Neural progenitor cell (in vitro differentiated cells): ENCODE data around the gene KRTAP26-1. TPM values are rescaled to one million over a fixed set of nuclear protein-coding genes. Genes with fewer than 3 reads are reported as not detected.

ENCODE experiments used
- DNase-seq: peaks from one replicate; pipeline ENCODE4 v3.0.0-alpha.2; 2016; ENCODE audit warnings: low spot score
- H2AFZ ChIP-seq: fragments of 200-600 bp; sonication (generic); replicated peaks from 2 replicates; pipeline ENCODE4 v1.6.1; 2016; ENCODE audit warnings: antibody characterized with exemption
- H3F3A ChIP-seq: fragments of 200-600 bp; sonication (generic); 2 replicates; pipeline ENCODE4 v1.6.1; 2016; ENCODE audit warnings: antibody characterized with exemption, low read depth
- H3K27ac ChIP-seq: fragments of 200-600 bp; sonication (generic); 2 replicates; pipeline ENCODE4 v1.5.1; 2016; ENCODE audit warnings: mild to moderate bottlenecking
- H3K27me3 ChIP-seq: fragments of 200-600 bp; sonication (generic); 2 replicates; pipeline ENCODE4 v1.6.1; 2016; ENCODE audit warnings: mild to moderate bottlenecking, moderate library complexity
- H3K36me3 ChIP-seq: fragments of 200-600 bp; sonication (generic); 2 replicates; pipeline ENCODE4 v1.5.1; 2016
- H3K4me1 ChIP-seq: fragments of 200-600 bp; sonication (generic); 2 replicates; pipeline ENCODE4 v1.6.1; 2016; ENCODE audit warnings: mixed run types
- H3K4me2 ChIP-seq: fragments of 200-600 bp; sonication (generic); 2 replicates; pipeline ENCODE4 v1.6.1; 2016
- H3K4me3 ChIP-seq: fragments of 200-600 bp; sonication (generic); 2 replicates; pipeline ENCODE4 v1.5.1; 2016
- H3K79me2 ChIP-seq: fragments of 200-600 bp; sonication (generic); 2 replicates; pipeline ENCODE4 v1.6.1; 2016; ENCODE audit warnings: low read depth
- H3K9ac ChIP-seq: fragments of 200-600 bp; sonication (generic); 2 replicates; pipeline ENCODE4 v1.6.1; 2016
- H3K9me3 ChIP-seq: fragments of 200-600 bp; sonication (generic); 2 replicates; pipeline ENCODE4 v1.5.1; 2016; ENCODE audit warnings: low read depth
- H4K20me1 ChIP-seq: fragments of 200-600 bp; sonication (generic); 2 replicates; pipeline ENCODE4 v1.6.1; 2016; ENCODE audit warnings: low read depth
- H3K27ac Mint-ChIP-seq: 3 replicates; pipeline ENCODE4 v1.8.0; 2021; ENCODE audit warnings: mixed read lengths
- H3K27me3 Mint-ChIP-seq: 2 replicates; pipeline ENCODE4 v1.8.0; 2022; ENCODE audit warnings: low read depth, mild to moderate bottlenecking, inconsistent platforms, moderate library complexity, mixed read lengths; ENCODE audit not compliant: insufficient read depth
- H3K36me3 Mint-ChIP-seq: 3 replicates; pipeline ENCODE4 v1.8.0; 2021; ENCODE audit warnings: mixed read lengths
- H3K4me1 Mint-ChIP-seq: 3 replicates; pipeline ENCODE4 v1.8.0; 2021; ENCODE audit warnings: mixed read lengths
- H3K4me3 Mint-ChIP-seq: 3 replicates; pipeline ENCODE4 v1.8.0; 2021; ENCODE audit warnings: mild to moderate bottlenecking, moderate library complexity, mixed read lengths
- H3K9me3 Mint-ChIP-seq: 3 replicates; pipeline ENCODE4 v1.8.0; 2020; ENCODE audit warnings: mixed read lengths
- CTCF ChIP-seq: fragments of 200-600 bp; sonication (generic); IDR thresholded peaks from 2 replicates; pipeline ENCODE4 v1.5.1; 2017; ENCODE audit warnings: antibody characterized with exemption, mild to moderate bottlenecking
- EZH2 ChIP-seq: fragments of 200-600 bp; sonication (generic); IDR thresholded peaks from 2 replicates; pipeline ENCODE4 v1.6.1; 2017; ENCODE audit warnings: antibody characterized with exemption, mild to moderate bottlenecking, moderate library complexity
- EZH2phosphoT487 ChIP-seq: fragments of 200-600 bp; sonication (generic); IDR thresholded peaks from 2 replicates; pipeline ENCODE4 v1.6.1; 2017; ENCODE audit warnings: antibody characterized with exemption
- total RNA-seq: library from RNA; depleted of rRNA; stranded (reverse); fragments of >200 nt; gene quantifications from 2 replicates; pipeline ENCODE4 v1.2.3, GENCODE V29; 2015; ENCODE audit warnings: low replicate concordance

KRTAP26-1 gene
- total RNA-seq, 1 donor from 2014 or later: not detected

- no peaks in the 10 kb centered on the region for H3K36me3 Mint-ChIP-seq
- Histone ChIP-seq H3K9me3 (no peaks in the 10 kb centered on the region), H4K20me1 (no peaks in the 10 kb centered on the region), H3K27me3 (no peaks in the 10 kb centered on the region), H3F3A (no peaks in the 10 kb centered on the region), H3K4me2 (no peak overlapping the region), H3K9ac (no peak overlapping the region), H3K27ac (no peak overlapping the region), H3K4me3 (no peak overlapping the region), H3K36me3 (no peaks in the 10 kb centered on the region), H3K79me2 (no peaks in the 10 kb centered on the region), H2AFZ (no peak overlapping the region), H3K4me1 (peaks cover 3% of the 10 kb centered on the region)
- H3K9me3 Mint-ChIP-seq: no peaks in the 10 kb centered on the region
- H3K4me3 Mint-ChIP-seq: no peak overlapping the region
- H3K4me1 Mint-ChIP-seq: peaks cover 16% of the 10 kb centered on the region
- H3K27ac Mint-ChIP-seq: no peak overlapping the region
- TF ChIP-seq EZH2 (no peak), EZH2phosphoT487 (no peak), CTCF (no peak)
- no peak for DNase-seq
- peaks cover 4% of the 10 kb centered on the region for H3K27me3 Mint-ChIP-seq
These were observed 31.4 kb upstream of the KRTAP26-1 start for GRCh38 chr21:30351534-30351933.

GRCh38 chr21:30349572-30349971 lies 29.5 kb upstream of the KRTAP26-1 start:
- H3K27me3 Mint-ChIP-seq: peaks cover 4% of the 10 kb centered on the region
- H3K4me1 ChIP-seq: peaks cover 3% of the 10 kb centered on the region
- no peak overlapping the region for H3K27ac ChIP-seq
- TF ChIP-seq CTCF: no peak
- no peak for TF ChIP-seq EZH2
- no peak for TF ChIP-seq EZH2phosphoT487
- no peaks in the 10 kb centered on the region for H3K9me3 ChIP-seq
- no peak for DNase-seq
- H3K4me2 ChIP-seq: no peak overlapping the region
- H3K36me3 Mint-ChIP-seq: no peaks in the 10 kb centered on the region
- H3K9ac ChIP-seq: no peak overlapping the region
- H3K4me3 ChIP-seq: no peak overlapping the region
- no peaks in the 10 kb centered on the region for H4K20me1 ChIP-seq
- H3F3A ChIP-seq: no peaks in the 10 kb centered on the region
- no peak overlapping the region for H2AFZ ChIP-seq
- no peak overlapping the region for H3K27ac Mint-ChIP-seq
- no peak overlapping the region for H3K4me3 Mint-ChIP-seq
- no peaks in the 10 kb centered on the region for H3K27me3 ChIP-seq
- H3K36me3 ChIP-seq: no peaks in the 10 kb centered on the region
- H3K9me3 Mint-ChIP-seq: peaks cover 6% of the 10 kb centered on the region
- no peaks in the 10 kb centered on the region for H3K79me2 ChIP-seq
- H3K4me1 Mint-ChIP-seq: peaks cover 16% of the 10 kb centered on the region

GRCh38 chr21:30348506-30348905 lies 28.4 kb upstream of the KRTAP26-1 start, which contains the start of gene KRTAP23-1:
Gene KRTAP23-1, minus strand, starts transcription at chr21:30348606. Its CDS starts 0 bp downstream, at chr21:30348606.
- TF ChIP-seq CTCF: no peak
- TF ChIP-seq EZH2: no peak
- no peak for TF ChIP-seq EZH2phosphoT487
- Mint-ChIP-seq H3K36me3 (no peaks in the 10 kb centered on the region), H3K9me3 (peaks cover 8% of the 10 kb centered on the region), H3K27me3 (peaks cover 4% of the 10 kb centered on the region), H3K4me3 (no peak within 1 kb of the TSS), H3K4me1 (peaks cover 16% of the 10 kb centered on the region), H3K27ac (no peak within 1 kb of the TSS)
- H2AFZ ChIP-seq: no peak within 1 kb of the TSS
- no peak within 1 kb of the TSS for H3K4me3 ChIP-seq
- peaks cover 3% of the 10 kb centered on the region for H3K4me1 ChIP-seq
- H3K9me3 ChIP-seq: no peaks in the 10 kb centered on the region
- H3K9ac ChIP-seq: no peak within 1 kb of the TSS
- no peak within 1 kb of the TSS for H3K27ac ChIP-seq
- no peaks in the 10 kb centered on the region for H3K36me3 ChIP-seq
- H4K20me1 ChIP-seq: no peaks in the 10 kb centered on the region
- H3F3A ChIP-seq: no peaks in the 10 kb centered on the region
- no peak within 1 kb of the TSS for H3K4me2 ChIP-seq
- no peaks in the 10 kb centered on the region for H3K27me3 ChIP-seq
- H3K79me2 ChIP-seq: no peaks in the 10 kb centered on the region
- DNase-seq: no peak
